SIG-M5 treated with dmso at 0.1 percent for 504 hours (cell line): ENCODE measurements around the gene SLC39A6.
"Not testable (repeated sequence)": the region's sequence is repeated elsewhere in the genome, so short reads cannot be mapped to it uniquely, and the experiment has no call there.

Experiments used
- DNase-seq: peaks from one replicate; lab custom pipeline; 2025; ENCODE audit not compliant: unreplicated experiment; lab: John Stamatoyannopoulos, UW

SLC39A6 gene

GRCh38 chr18:36141576-36141975 lies 12.4 kb upstream of the SLC39A6 start:
- no peak for DNase-seq

DNA sequence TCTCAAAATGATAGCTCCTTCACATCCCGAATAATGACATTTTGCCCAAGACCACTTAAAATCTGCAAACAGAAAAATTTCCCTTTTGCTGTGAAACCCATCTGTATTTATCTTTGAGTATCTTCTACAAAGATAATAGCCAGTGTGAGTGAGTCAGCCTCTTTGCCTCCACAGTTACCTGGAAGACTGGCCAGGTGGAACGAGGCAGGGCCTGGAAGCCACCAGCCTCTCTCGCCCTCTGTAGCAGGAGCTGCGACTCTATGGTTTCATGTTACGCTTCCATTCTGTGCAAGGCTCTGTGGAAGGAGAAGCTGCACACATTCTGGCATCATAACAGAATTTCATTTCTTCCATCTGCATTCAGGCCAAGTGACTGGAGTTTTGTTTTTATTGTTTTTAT lies 10.1 kb upstream of the SLC39A6 start:
- no peak for DNase-seq

- no peak for DNase-seq
Measured at GRCh38 chr18:36135264-36135663, 6.1 kb upstream of the SLC39A6 start.

DNA sequence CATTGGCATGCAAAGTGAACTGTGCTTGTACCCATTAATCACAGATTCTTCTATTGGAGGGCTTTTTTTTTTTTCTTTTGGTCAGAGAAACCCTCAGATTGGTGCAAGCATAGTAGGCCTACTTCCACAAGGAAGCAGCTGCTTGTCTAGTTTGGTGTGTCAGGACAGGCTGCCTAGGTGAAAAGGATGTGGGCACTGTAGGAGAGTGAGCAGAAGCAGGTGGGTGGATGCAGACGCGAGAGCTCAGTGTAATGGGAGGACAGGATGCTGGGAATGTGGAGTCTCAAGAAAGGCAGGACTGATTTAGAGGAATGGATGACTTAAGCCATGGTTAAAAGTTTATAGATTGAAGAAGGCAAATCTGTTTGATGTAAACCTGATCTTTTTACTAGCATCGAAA lies 3.6 kb upstream of the SLC39A6 start:
- DNase-seq, result no peak

DNA sequence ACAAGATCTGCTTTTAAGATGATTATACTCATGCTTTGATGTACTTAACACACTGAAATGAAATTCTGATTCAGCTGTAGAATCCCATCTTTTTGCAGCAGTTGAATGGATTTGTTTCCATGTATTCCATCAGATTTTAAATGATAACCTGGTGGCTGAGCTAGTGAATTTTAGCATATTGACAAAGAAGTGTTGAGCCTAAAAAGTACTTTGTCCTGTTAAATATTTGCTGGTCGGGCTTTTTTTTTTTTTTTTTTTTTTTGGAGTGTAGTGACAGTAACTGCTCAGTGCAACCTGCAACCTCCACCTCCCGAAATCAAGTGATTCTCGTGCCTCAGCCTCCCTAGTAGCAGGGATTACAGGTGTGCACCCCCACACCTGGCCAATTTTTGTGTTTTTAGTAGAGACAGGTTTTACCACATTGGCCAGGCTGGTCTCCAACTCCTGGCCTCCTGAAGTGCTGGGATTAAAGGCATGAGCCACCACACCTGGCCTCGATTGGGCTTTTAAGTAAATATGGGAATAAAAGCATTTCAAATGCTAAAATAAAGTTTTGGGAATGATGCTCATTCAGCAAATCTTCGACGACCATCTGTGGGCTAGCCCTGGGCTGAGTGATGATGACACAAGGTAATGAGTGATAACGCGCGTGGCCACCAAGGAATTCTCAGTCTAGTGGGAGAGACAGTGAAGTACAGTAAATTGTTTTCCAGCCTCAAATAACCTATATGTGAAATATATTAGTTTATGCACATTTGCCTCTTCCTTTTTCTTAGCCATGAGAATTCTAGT lies 2.7 kb upstream of the SLC39A6 start:
- DNase-seq, result no peak

DNA sequence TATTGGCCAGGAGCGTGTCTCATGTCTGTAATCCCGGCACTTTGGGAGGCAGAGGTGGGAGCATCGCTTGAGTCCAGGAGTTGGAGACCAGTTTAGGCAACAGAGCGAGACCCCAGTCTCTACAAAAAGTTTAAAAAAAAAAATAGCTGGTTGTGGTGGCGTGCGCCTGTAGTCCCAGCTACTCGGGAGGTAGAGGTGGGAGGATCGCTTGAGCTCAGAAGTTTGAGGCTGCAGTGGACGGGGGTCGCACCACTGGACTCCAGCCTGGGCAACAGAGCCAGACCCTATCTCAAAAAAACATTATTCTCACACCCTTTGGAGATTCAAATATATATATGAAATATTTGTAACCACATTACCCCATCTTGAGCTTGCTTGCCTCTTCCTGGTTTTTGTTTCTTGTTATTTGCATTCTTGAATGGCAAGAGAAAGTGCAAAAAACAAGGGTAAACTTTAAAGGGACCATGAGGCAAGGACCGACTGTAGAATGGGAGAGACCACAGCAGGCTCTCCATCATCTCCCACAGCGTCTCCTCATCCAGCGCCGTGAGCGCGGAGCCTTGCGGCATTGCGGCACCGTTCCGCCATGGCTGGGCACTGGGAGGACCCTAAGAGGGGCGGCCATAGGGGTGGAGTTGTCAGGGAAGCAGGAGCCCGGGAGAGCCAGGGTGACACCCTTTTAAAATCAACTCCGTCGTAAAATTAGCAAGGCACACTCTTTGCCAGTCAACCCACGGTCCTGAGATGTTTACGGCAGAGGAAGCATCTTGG lies 1.9 kb upstream of the SLC39A6 start:
- no peak for DNase-seq

DNA sequence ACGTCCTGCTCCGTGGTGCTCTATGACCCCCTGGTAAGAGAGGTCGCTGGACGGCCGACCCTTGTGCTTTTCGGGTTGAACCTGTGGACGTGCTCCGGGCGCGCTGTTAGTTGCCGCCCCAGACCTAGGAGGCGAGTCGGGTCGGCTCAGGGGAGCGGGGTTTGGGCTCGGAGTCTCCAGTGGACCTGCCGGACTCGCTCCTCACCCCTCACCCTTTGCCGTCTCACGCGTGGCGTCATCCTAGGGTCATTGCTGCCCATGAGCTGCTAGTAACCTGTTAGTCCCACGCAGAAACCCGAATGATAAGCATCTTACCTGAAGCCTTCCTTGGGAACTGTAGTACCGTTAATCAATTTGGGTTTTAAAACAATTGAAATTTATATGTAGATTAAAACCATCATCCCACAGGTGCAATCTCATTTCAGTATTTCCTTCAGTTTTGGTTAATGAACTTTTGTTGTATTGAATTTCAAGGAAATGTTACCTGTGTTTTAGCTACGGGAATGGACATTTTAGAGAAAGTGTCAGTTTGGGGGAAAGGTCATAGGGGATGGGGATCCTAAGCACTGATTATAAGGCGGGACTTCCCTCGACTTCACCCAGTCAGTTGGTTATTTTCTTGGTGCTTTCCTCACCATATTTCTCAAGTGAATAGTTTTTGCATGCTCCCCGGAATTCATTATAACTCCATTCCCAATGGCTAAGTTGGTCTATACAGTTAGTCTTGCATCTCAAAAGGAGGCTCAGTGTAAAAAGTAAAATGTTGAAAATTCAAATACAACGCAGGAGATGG lies 1.1 kb upstream of the SLC39A6 start:
- peak; percentile 32 for DNase-seq

- no peak for DNase-seq
Measured at GRCh38 chr18:36128907-36129299, 237 bp downstream of the SLC39A6 start.

GRCh38 chr18:36128530-36128870 lies 640 bp downstream of the SLC39A6 start:
- peak; percentile 36 for DNase-seq

- DNase-seq, result no peak
Measured at GRCh38 chr18:36127836-36128529, 1.2 kb downstream of the SLC39A6 start.

- DNase-seq, result no peak
Measured at GRCh38 chr18:36126668-36127067, 2.5 kb downstream of the SLC39A6 start.

- DNase-seq, result no peak
Measured at GRCh38 chr18:36124841-36125240, 4.3 kb downstream of the SLC39A6 start.

DNA sequence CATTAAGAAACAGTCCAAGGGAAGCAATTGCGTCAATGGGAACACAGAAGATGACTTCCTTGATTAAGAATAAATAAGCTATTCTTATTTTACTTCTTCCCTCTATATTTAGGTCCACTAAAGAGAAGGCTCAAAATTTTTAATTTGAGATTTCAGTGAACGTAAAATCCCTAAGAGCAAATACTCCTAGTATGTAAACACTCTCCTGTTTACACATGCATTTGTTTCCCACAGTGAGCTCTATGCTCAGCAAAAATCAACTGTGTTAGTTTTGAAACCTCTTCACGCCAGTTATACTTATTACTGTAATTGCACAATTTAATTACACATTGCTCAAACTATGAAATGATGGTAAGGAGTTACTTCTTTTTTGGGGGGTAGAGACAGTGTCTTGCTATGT lies 8.8 kb downstream of the SLC39A6 start:
- DNase-seq, result no peak

GRCh38 chr18:36116771-36117170 lies 12.4 kb downstream of the SLC39A6 start:
- DNase-seq, result not testable (repeated sequence)

DNA sequence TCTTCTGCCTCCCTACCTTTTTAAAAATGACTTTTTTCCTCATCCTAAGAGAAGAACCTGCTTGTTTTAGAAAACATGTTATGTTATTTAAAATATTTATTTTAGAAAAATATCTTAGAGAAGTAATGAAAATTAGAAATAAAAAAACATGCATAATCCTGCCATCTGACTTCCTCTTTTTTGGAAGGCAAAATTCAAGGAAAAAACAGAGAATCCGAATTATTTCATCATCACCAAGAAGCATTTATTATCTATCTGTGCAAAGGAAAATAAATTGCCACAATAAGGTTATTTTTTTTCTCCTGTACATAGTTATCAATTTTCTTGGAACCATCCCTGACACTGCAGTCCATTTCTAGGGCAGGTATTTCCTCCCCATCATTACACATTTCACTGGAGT lies 14.4 kb downstream of the SLC39A6 start:
- no peak for DNase-seq

DNA sequence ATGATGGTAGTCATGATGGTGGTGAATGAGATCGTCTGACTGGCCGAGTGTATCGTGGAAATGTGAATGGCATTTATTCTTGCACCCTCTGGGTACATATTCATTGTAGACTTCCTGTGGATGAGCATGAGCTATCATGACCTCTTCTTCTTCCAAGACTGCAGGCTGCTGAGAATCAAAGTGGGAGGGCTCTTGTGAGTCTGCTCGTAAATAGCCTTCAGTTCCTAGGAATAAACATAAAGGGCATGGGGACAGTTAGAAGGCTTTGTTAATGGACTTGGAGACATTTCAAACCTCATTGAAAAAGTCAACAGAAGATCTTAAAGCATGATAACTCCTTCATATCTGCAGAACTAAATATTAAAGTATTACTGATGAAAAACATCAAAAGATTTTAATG lies 14.9 kb downstream of the SLC39A6 start:
- no peak for DNase-seq

- DNase-seq, result no peak
Measured at GRCh38 chr18:36112302-36112701, 16.8 kb downstream of the SLC39A6 start.

GRCh38 chr18:36109737-36110136 lies 19.4 kb downstream of the SLC39A6 start:
- DNase-seq, result no peak

DNA sequence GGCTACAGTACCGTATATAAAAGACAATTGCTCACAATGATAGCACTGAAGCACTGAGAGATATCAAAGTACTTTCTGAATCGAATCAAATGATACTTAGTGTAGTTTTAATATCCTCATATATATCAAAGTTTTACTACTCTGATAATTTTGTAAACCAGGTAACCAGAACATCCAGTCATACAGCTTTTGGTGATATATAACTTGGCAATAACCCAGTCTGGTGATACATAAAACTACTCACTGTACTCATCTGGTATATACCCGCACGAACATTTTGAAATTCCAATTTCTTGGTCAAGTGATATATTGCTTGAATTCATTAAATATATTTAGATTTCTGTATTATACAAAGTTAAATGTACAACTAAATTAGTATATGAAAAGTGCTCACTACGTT lies 20.5 kb downstream of the SLC39A6 start:
- no peak for DNase-seq

DNA sequence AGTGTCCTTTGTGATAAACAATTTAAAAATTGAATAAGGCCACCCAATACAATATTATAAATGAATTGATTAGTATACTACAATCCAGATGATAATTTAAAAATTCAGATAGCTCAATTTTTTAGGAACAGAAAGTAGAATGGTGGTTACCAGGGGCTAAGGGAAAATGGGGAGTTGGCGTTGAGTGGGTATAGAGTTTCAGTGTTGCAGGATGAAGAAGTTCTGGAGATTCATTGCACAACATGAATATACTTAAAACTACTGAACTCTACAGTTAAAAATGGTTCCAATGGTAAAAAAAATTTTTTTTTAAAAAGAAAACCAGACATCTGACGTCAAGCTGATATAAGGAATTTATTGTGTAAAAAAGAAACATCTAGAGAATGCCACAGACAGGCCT lies 20.9 kb downstream of the SLC39A6 start:
- peak; percentile 17 for DNase-seq

GRCh38 chr18:36107477-36107876 lies 21.7 kb downstream of the SLC39A6 start:
- DNase-seq, result no peak
